ENCODE measurements around the gene ZNF732.

GRCh38 chr4:223913-224497, 81.3 kb downstream of the ZNF732 start:
- no peak for TF ChIP-seq CTCF (IDR thresholded peaks at IDR 0.05; ENCODE audit: low read depth, low read length)
- TF ChIP-seq EZH2phosphoT487 (IDR thresholded peaks at IDR 0.05; ENCODE audit: low read depth): no peak

Data from OCI-LY3 (cell line).